Brain microvascular endothelial cell (primary cell): ENCODE results near the gene TSPAN14.

ENCODE experiments used
- DNase-seq: peaks from one replicate; pipeline ENCODE4 v3.0.0-alpha.2; 2020
- H3K27ac ChIP-seq: fragments of 250-450 bp; sonication (Bioruptor Pico); 2 replicates; pipeline ENCODE4 v1.5.1; 2020; ENCODE audit warnings: mild to moderate bottlenecking, moderate library complexity
- H3K27me3 ChIP-seq: fragments of 250-450 bp; sonication (Bioruptor Pico); replicated peaks from 2 replicates; pipeline ENCODE4 v1.5.1; 2020; ENCODE audit warnings: mild to moderate bottlenecking
- H3K36me3 ChIP-seq: fragments of 250-450 bp; sonication (Bioruptor Pico); replicated peaks from 2 replicates; pipeline ENCODE4 v1.5.1; 2020; ENCODE audit warnings: mild to moderate bottlenecking
- H3K4me3 ChIP-seq: 2 replicates; pipeline ENCODE4 v1.5.1; 2011; ENCODE audit warnings: low read depth, mild to moderate bottlenecking, control low read depth, low read length, moderate library complexity
- in situ Hi-C: cut with HindIII; loops from 2 replicates; pipeline ENCODE4 v1.10.0; 2017; ENCODE audit warnings: low sequenced_read_pairs, low pct_ligation_motif_present
- TF ChIP-seq, protein P1 (sequence below): IDR thresholded peaks from 2 replicates; pipeline ENCODE4 v1.5.1; 2011; ENCODE audit warnings: low read depth, mild to moderate bottlenecking, moderate library complexity, low read length, control low read depth, inconsistent platforms; ENCODE audit errors: missing control alignments

Gene TSPAN14

DNA sequence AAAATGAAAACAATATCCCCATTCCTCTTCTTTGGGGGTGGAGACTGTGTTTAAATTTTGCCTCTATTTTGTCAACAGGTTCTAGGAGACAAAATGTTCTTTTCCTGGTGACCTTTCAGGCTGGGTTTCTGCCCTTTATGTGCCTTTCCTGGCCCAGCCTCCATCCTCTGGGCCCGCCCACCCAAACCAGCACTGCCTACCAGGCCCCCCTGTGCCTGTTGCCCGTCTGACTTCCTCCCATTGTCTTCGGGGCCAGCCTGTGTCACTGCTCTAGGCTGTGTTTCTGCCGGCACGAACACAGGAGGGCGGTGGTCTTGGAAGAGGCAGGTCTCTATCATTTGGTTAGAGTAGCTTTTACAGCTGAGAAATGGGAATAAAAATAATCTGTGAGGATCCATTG is 13.9 kb downstream of the TSPAN14 start:
- no peak overlapping the region for H3K4me3 ChIP-seq
- TF ChIP-seq, protein P1, sequence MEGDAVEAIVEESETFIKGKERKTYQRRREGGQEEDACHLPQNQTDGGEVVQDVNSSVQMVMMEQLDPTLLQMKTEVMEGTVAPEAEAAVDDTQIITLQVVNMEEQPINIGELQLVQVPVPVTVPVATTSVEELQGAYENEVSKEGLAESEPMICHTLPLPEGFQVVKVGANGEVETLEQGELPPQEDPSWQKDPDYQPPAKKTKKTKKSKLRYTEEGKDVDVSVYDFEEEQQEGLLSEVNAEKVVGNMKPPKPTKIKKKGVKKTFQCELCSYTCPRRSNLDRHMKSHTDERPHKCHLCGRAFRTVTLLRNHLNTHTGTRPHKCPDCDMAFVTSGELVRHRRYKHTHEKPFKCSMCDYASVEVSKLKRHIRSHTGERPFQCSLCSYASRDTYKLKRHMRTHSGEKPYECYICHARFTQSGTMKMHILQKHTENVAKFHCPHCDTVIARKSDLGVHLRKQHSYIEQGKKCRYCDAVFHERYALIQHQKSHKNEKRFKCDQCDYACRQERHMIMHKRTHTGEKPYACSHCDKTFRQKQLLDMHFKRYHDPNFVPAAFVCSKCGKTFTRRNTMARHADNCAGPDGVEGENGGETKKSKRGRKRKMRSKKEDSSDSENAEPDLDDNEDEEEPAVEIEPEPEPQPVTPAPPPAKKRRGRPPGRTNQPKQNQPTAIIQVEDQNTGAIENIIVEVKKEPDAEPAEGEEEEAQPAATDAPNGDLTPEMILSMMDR: no peak
- in situ Hi-C loops: no loop called here
- H3K27ac ChIP-seq: no peak overlapping the region
- DNase-seq: no peak
- peaks cover 33% of the 10 kb centered on the region for H3K36me3 ChIP-seq
- H3K27me3 ChIP-seq: no peaks in the 10 kb centered on the region

DNA sequence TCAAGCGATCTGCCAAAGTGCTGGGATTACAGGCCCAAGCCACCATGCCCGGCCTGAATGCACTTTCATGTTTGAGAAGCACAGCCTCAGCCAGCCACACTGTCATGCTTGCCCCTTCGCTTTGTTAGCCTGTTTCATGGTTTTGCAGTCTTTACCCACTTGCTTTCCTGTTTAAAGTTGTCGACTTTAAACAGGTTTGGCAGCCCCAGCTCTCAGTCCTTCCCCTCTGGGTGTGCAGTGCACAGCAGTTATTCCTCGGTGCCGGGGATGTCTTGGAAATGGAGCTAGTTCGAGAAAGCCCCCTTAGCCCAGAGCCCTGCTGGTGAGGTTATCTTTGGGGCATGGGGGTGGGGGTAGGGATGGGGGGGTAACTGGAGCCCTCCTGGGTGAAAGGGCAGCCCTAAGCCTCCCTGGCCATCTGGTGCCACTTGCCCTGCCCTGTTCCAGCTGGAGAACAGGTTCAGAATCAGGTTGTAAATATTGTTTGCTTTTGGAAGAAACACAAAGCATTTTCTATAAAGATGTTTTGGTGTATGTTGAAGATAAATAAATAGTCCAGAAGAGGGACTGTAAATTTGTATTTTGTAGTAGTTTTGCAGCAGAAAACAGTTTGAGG is 14.8 kb downstream of the TSPAN14 start:
- peaks cover 32% of the 10 kb centered on the region for H3K36me3 ChIP-seq
- TF ChIP-seq, protein P1: no peak
- H3K27me3 ChIP-seq: no peaks in the 10 kb centered on the region
- in situ Hi-C loops: no loop called here
- no peak overlapping the region for H3K4me3 ChIP-seq
- no peak overlapping the region for H3K27ac ChIP-seq
- DNase-seq: no peak

DNA sequence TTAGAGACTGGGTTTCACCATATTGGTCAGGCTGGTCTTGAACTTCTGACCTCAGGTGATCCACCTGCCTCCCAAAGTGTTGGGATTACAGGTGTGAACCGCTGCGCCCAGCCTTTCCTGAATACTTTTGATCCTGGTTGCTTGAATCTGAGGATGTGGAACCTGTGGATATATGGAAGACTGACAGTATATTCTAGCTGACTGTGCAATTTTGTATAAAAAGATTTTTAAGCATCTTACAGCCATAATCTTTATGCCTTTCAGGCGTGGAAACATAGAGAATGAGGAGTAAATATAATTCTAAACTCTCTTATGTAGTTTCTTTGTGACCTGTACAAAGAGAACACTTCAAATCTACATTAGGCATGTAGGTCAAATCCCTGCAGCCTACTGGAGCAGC is 16.2 kb downstream of the TSPAN14 start:
- no peak for DNase-seq
- no peak overlapping the region for H3K27ac ChIP-seq

DNA sequence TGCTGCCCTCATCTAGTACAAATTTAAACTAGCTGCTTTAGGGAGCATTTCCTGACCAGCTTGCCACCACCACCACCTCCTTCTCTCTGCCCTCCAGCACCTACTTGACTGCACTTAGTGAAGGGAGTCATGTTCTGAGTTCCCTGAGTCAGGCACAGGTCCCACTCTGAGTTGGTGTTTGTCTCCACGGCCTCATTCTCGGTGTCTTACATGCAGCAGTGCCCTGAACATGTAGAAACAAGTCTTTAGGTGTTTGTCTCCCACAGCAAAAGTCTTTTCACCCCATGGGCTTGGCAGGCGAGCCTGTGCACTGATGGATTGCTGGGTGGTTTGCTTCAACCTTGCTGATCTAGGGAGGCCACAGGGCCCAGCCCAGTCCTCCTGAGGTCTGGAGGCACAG is 16.9 kb downstream of the TSPAN14 start:
- TF ChIP-seq, protein P1: no peak
- no peaks in the 10 kb centered on the region for H3K27me3 ChIP-seq
- no peak for DNase-seq
- H3K4me3 ChIP-seq: no peak overlapping the region
- H3K27ac ChIP-seq: peak overlapping the region; percentile 91
- peaks cover 32% of the 10 kb centered on the region for H3K36me3 ChIP-seq
- in situ Hi-C loops: no loop called here

More for the DNA sequence above, 16.2 kb downstream of the TSPAN14 start:
- in situ Hi-C loops: no loop called here
- no peaks in the 10 kb centered on the region for H3K27me3 ChIP-seq
- H3K4me3 ChIP-seq: no peak overlapping the region
- TF ChIP-seq, protein P1: no peak
- peaks cover 34% of the 10 kb centered on the region for H3K36me3 ChIP-seq

DNA sequence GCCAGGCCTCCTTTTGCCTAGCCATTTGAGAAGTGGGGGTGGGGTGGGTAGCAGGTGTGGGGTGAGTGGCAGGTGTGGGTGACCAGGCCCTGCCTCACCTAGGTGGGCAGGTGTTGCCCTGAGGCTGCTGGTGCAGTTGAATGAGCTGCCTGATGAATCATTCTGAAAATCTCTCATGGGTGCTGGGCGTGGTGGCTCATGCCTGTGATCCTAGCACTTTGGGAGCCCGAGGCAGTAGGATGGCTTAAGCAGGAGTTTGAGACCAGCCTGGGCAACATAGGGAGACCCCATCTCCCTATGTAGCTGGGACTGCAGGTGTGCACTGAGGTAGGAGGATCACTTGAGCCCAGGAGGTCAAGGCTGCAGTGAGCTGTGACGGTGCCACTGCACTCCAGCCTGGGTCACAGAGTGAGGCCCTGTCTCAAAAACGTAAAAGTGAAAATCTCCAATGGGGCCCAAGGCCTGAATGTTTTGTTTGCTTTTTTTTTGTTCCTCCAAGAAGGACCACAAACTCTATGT is 17.7 kb downstream of the TSPAN14 start:
- in situ Hi-C loops: no loop called here
- Histone ChIP-seq H3K27ac (peak overlapping the region; percentile 91), H3K36me3 (peaks cover 33% of the 10 kb centered on the region), H3K4me3 (no peak overlapping the region), H3K27me3 (no peaks in the 10 kb centered on the region)
- no peak for DNase-seq
- TF ChIP-seq, protein P1: no peak
